T1000 (cell line): ENCODE measurements around the gene TTYH1.

Experiments
- DNase-seq: peaks from one replicate; lab custom pipeline; 2025; ENCODE audit warnings: mixed read lengths; lab: John Stamatoyannopoulos, UW

TTYH1 gene

DNA sequence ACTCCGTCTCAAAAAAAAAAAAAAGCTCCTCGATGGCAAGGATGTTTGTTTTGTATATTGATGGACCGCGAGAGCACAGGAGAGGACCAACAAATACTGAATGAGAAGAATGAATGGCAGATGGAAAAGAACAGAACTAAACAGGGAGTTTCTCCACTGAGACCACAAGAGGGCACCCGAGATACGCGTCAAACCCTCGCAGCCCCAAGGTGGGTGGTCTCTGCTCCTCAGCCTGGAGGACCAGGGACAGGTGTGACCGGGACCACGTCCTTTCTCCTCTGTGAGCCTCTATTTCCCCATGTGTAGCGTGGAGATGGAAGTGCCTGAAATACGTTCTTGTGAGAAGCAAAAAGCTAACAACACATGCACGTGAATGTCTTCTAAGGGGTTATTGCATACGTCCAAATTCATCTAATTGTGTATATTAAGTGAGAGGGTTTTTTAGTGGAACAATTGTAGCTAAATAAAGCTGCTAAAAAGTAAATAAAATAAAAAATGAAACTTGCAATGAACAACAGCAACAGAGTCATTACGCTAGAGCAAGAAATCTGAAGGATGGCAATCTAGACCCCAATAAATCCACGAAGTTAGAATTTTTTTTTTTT lies 66.2 kb downstream of the TTYH1 start:
- DNase-seq: no peak

DNA sequence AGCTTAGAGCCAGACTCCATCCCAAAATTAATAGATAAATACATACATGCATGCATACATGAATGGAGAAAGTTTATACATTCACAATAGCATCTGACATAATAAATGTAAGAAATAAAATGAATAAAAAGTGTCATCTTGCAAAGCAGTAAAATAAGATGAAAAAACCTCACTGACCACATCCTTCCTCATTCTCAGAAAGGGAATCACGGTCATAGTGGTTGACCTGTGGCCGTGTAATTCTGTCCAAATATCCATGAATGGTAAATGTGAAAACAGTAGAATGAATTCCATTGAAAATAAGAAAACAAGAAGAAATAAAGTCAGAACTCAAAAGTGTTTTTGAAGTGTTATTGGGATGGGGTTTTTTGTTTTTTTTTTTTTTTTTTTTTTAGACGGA lies 67.6 kb downstream of the TTYH1 start:
- no peak for DNase-seq

- no peak for DNase-seq
Observed at GRCh38 chr19:54484451-54484850, 69.2 kb downstream of the TTYH1 start.

DNA sequence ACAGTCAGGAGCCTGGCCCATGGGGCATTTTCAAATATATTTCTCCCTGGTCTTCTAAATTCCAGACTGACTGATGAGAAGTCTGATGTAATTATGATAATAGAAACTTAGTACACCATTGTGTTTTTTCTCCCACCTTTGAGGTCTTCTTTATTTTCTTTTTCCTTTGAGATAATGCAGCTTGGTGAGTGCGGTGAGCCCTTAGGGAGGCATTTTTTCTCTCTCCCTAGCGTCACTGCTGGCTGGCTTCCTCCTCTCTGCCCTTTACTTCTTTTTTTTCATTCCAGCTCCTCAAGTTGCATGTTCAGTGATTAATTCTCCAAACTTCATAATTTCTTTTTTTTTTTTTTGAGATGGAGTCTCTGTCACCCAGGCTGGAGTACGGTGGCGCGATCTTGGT lies 70.6 kb downstream of the TTYH1 start:
- DNase-seq: no peak
